ENCODE data around the gene ASIC2.

Gene ASIC2

GRCh38 chr17:33240362-33240761 lies 52.7 kb downstream of the ASIC2 start:
- no peak overlapping the region for H3K4me3 ChIP-seq (ENCODE audit: low read depth, low read length)
- DNase-seq (ENCODE audit: low read depth) = no peak
- TF ChIP-seq CTCF (IDR thresholded peaks at IDR 0.05; ENCODE audit: control insufficient read depth, extremely low read depth, insufficient read depth) = no peak

GRCh38 chr17:33239702-33240101 lies 53.4 kb downstream of the ASIC2 start:
- no peak overlapping the region for H3K4me3 ChIP-seq (ENCODE audit: low read depth, low read length)
- DNase-seq (ENCODE audit: low read depth) = no peak
- no peak for TF ChIP-seq CTCF (IDR thresholded peaks at IDR 0.05; ENCODE audit: control insufficient read depth, extremely low read depth, insufficient read depth)

- H3K4me3 ChIP-seq (ENCODE audit: low read depth, low read length) = no peak overlapping the region
- DNase-seq (ENCODE audit: low read depth) = no peak
- no peak for TF ChIP-seq CTCF (IDR thresholded peaks at IDR 0.05; ENCODE audit: control insufficient read depth, extremely low read depth, insufficient read depth)
These were observed 58.0 kb downstream of the ASIC2 start for GRCh38 chr17:33234930-33235685.

DNA sequence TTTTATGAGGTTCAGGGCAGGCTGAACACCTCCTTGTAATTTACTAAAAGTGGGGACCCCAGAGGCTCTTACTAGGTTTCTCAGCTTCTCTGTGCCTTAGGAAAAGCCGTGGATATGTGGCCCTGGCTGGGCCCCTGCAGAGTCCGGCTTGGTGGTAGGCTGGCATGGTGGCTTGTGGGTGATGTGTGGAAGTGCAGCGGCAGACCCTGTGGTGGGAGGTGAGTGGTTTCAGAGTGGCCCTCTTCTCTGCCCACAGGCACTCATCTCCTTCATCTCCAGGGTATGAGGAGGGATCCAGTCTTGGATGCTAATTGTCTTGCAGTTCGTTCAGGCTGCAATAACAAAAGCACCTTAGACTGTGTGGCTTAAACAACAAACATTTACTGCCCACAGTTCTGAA lies 58.9 kb downstream of the ASIC2 start:
- DNase-seq (ENCODE audit: low read depth) = no peak
- TF ChIP-seq CTCF (IDR thresholded peaks at IDR 0.05; ENCODE audit: control insufficient read depth, extremely low read depth, insufficient read depth) = no peak
- H3K4me3 ChIP-seq (ENCODE audit: low read depth, low read length) = no peak overlapping the region

DNA sequence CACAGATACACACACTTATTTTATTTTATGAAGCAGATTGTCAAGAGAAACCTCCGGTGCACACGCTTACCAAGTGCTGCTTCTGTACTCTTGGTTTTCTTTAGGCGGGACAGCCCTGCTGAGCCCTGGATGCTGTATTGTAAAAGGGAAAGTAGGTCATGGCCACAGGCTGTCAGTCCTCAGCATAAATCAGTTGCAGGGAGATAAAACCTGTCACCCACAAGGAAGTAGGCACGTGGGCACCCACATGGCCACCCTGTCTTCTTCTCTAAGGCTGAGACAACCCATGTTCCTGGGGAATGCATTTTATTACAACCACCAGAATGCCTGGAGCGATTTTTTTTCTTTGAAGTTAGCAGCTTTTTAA lies 59.3 kb downstream of the ASIC2 start:
- no peak for DNase-seq (ENCODE audit: low read depth)
- no peak for TF ChIP-seq CTCF (IDR thresholded peaks at IDR 0.05; ENCODE audit: control insufficient read depth, extremely low read depth, insufficient read depth)
- no peak overlapping the region for H3K4me3 ChIP-seq (ENCODE audit: low read depth, low read length)

DNA sequence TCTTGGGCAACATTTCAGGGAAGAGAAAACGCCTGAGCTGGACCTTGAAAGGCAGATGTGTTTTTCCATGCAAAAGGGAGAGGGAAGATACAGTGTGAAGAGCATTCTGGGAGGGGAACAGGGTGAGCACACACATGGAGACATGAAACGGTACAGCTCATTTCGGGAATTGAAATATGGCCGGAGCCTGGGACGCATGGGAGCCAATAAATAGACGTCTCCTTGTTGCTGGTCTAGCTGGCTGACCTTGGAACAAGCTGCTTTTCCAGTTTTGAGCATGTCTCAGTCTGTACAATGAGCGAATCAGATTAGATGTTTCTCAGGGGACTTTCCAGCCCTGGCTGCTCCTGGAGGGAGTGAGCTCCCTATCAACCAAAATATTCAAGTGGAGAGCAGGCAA lies 63.6 kb downstream of the ASIC2 start:
- no peak for TF ChIP-seq CTCF (IDR thresholded peaks at IDR 0.05; ENCODE audit: control insufficient read depth, extremely low read depth, insufficient read depth)
- no peak overlapping the region for H3K4me3 ChIP-seq (ENCODE audit: low read depth, low read length)
- no peak for DNase-seq (ENCODE audit: low read depth)

DNA sequence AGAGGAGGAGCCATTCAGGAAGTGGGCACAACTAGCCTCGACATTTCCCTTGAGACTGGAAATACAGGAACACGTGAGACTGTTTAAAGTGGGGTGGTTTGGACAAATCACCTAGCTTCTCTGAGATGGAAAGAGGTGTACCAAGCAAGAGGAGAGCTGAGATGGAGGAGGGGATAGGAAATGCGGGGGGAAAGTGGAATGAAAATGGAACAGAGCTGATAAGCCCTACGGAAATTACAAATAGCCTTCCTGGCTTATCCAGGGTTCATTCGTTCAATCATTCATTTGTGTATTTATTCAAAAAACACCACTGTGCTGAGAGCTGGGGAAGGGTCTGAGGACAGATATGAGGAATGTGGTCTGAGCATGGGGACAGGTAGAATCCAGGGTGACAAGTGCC lies 64.1 kb downstream of the ASIC2 start:
- no peak for TF ChIP-seq CTCF (IDR thresholded peaks at IDR 0.05; ENCODE audit: control insufficient read depth, extremely low read depth, insufficient read depth)
- no peak for DNase-seq (ENCODE audit: low read depth)
- no peak overlapping the region for H3K4me3 ChIP-seq (ENCODE audit: low read depth, low read length)

Measured in LNCaP clone FGC (cell line).